Activated T-cell treated with anti-CD3 and anti-CD28 coated beads, Interleukin-2, amount 50 U/mL, for 24 hours (primary cell): ENCODE data around the gene C1R.

ENCODE experiments used
- DNase-seq: peaks from one replicate; pipeline ENCODE4 v3.0.0-alpha.2; 2020
- H3K27ac Mint-ChIP-seq: 2 replicates; pipeline ENCODE4 v1.8.0; 2020; ENCODE audit warnings: mild to moderate bottlenecking, mixed read lengths
- H3K27me3 Mint-ChIP-seq: 2 replicates; pipeline ENCODE4 v1.8.0; 2020; ENCODE audit warnings: mixed read lengths
- H3K36me3 Mint-ChIP-seq: 2 replicates; pipeline ENCODE4 v1.8.0; 2020; ENCODE audit warnings: low read depth, mixed read lengths
- H3K4me1 Mint-ChIP-seq: 2 replicates; pipeline ENCODE4 v1.8.0; 2020; ENCODE audit warnings: low read depth, mixed read lengths
- H3K4me3 Mint-ChIP-seq: 2 replicates; pipeline ENCODE4 v1.8.0; 2020; ENCODE audit warnings: mild to moderate bottlenecking, moderate library complexity, mixed read lengths
- H3K9me3 Mint-ChIP-seq: 2 replicates; pipeline ENCODE4 v1.8.0; 2020; ENCODE audit warnings: mixed read lengths

The C1R gene

DNA sequence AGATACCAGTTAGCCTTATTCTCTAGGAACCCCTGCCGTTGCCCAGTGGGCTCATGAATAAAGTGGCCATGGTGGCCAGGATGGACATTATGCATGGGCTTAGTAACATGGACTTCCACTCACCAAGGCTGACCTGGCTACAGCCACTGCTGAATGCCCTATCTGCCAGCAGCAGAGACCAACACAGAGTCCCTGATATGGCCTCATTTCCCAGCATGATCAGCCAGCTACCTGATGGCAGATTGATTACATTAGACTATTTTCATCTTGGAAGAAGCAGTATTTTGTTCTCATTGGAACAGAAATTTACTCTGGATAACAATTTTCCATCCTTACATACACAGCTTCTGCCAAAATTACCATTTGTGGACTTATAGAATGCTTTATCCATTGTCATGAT, 57.8 kb downstream of the C1R start:
- Mint-ChIP-seq H3K9me3 (no peaks in the 10 kb centered on the region), H3K27me3 (no peaks in the 10 kb centered on the region), H3K4me1 (peaks cover 6% of the 10 kb centered on the region), H3K27ac (no peak overlapping the region), H3K4me3 (no peak overlapping the region), H3K36me3 (no peaks in the 10 kb centered on the region)
- DNase-seq: no peak

DNA sequence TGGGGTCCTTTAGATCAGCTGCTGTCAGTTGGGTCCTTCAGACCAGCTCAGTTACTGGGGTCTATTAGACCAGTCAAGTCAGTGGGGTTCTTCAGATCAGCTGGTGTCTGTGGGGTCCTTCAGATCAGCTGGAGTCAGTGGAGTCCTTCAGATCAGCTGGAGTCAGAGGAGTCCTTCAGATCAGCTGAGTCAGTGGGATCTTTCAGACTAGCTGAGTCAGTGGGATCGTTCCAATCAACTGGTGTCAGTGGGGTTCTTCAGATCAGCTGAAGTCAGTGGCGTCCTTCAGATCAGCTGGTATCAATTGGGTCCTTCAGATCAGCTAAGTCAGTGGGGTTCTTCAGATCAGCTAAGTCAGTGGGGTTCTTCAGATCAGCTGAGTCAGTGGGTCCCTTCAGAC, 59.3 kb downstream of the C1R start:
- H3K4me3 Mint-ChIP-seq: no peak overlapping the region
- no peak overlapping the region for H3K27ac Mint-ChIP-seq
- no peaks in the 10 kb centered on the region for H3K27me3 Mint-ChIP-seq
- no peak for DNase-seq
- H3K4me1 Mint-ChIP-seq: peaks cover 6% of the 10 kb centered on the region
- no peaks in the 10 kb centered on the region for H3K36me3 Mint-ChIP-seq
- no peaks in the 10 kb centered on the region for H3K9me3 Mint-ChIP-seq

DNA sequence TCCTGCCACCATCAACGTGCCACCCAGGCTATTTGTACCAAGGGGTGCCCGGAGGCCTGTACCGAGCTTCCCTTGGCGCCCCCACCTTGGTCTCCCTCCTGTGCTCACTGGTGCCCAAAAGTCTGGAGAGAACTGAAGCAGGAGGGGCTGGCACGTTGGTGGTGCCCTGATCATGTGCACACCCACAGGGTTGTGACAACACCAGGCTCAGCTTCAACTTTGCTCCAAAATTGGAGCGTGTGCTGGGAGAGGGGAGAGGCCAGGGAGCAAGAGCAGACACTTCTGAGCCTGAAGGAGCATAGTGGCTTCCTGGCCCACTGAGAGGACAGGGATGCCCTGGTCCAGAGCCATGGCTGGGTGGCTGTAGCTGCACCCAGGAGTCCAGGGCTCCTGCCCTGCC, 60.9 kb downstream of the C1R start:
- Mint-ChIP-seq H3K36me3 (no peaks in the 10 kb centered on the region), H3K27ac (no peak overlapping the region), H3K9me3 (no peaks in the 10 kb centered on the region), H3K27me3 (no peaks in the 10 kb centered on the region), H3K4me3 (no peak overlapping the region), H3K4me1 (no peaks in the 10 kb centered on the region)
- no peak for DNase-seq
